Fibroblast of peridontal ligament (primary cell): ENCODE measurements around the gene FDCSP.
"Not testable (repeated sequence)": the region's sequence is repeated elsewhere in the genome, so short reads cannot be mapped to it uniquely, and the experiment has no call there.

ENCODE experiments used
- DNase-seq: peaks from one replicate; pipeline ENCODE4 v3.0.0-alpha.2; 2010; ENCODE audit errors: extremely low read depth

The FDCSP gene

GRCh38 chr4:70225824-70226223, at the start of gene FDCSP:
Gene FDCSP, plus strand, starts transcription at chr4:70226124. Its CDS starts 5,071 bp downstream, at chr4:70231195.
- no peak for DNase-seq

GRCh38 chr4:70177090-70177489, 48.8 kb upstream of the FDCSP start:
- no peak for DNase-seq

GRCh38 chr4:70178075-70178660, 47.8 kb upstream of the FDCSP start:
- no peak for DNase-seq

- no peak for DNase-seq
Measured at GRCh38 chr4:70179811-70180210, 46.1 kb upstream of the FDCSP start.

- DNase-seq = no peak
Measured at GRCh38 chr4:70181864-70182263, 44.1 kb upstream of the FDCSP start.

GRCh38 chr4:70182517-70183167, 43.3 kb upstream of the FDCSP start:
- DNase-seq = no peak

GRCh38 chr4:70183168-70183939, 42.6 kb upstream of the FDCSP start:
- DNase-seq = peak; percentile 62

- no peak for DNase-seq
Measured at GRCh38 chr4:70183940-70184246, 42.0 kb upstream of the FDCSP start.

GRCh38 chr4:70187216-70187615, 38.7 kb upstream of the FDCSP start:
- DNase-seq = no peak

GRCh38 chr4:70190579-70190978, 35.3 kb upstream of the FDCSP start:
- no peak for DNase-seq

GRCh38 chr4:70191647-70192046, 34.3 kb upstream of the FDCSP start:
- DNase-seq = no peak

GRCh38 chr4:70192895-70193294, 33.0 kb upstream of the FDCSP start:
- no peak for DNase-seq

GRCh38 chr4:70195425-70195824, 30.5 kb upstream of the FDCSP start, which contains the start of gene ODAM:
Gene ODAM, plus strand, starts transcription at chr4:70195725. Its CDS starts 819 bp downstream, at chr4:70196544.
- no peak for DNase-seq

- DNase-seq = no peak
Measured at GRCh38 chr4:70196857-70197256, 29.1 kb upstream of the FDCSP start.

- no peak for DNase-seq
Measured at GRCh38 chr4:70197842-70198241, 28.1 kb upstream of the FDCSP start.

GRCh38 chr4:70203601-70204000, 22.3 kb upstream of the FDCSP start:
- no peak for DNase-seq

- DNase-seq = not testable (repeated sequence)
Measured at GRCh38 chr4:70212752-70213151, 13.2 kb upstream of the FDCSP start.

- DNase-seq = not testable (repeated sequence)
Measured at GRCh38 chr4:70216109-70216508, 9.8 kb upstream of the FDCSP start.

- not testable (repeated sequence) for DNase-seq
Measured at GRCh38 chr4:70216550-70216949, 9.4 kb upstream of the FDCSP start.

- not testable (repeated sequence) for DNase-seq
Measured at GRCh38 chr4:70221389-70221788, 4.5 kb upstream of the FDCSP start.

- DNase-seq = not testable (repeated sequence)
Measured at GRCh38 chr4:70221818-70222217, 4.1 kb upstream of the FDCSP start.

GRCh38 chr4:70236125-70236524, 10.2 kb downstream of the FDCSP start:
- DNase-seq = no peak
